ENCODE measurements around the gene COA3. TPM values are rescaled to one million over a fixed set of nuclear protein-coding genes. Genes with fewer than 3 reads are reported as not detected.
"Not testable (repeated sequence)": the region's sequence is repeated elsewhere in the genome, so short reads cannot be mapped to it uniquely, and the experiment has no call there.

Gene COA3
- total RNA-seq, 1 experiment from 2014 or later = 74.2 TPM

- H2AK5ac ChIP-seq (ENCODE audit: insufficient read length, low read length); H3K27me3 ChIP-seq (ENCODE audit: insufficient read depth, low read length); H3K79me2 ChIP-seq (ENCODE audit: insufficient read depth, low read length); DNase-seq; H3K9me3 ChIP-seq (ENCODE audit: control insufficient read depth, low read depth, low read length); H3K27ac Mint-ChIP-seq; H3K23ac ChIP-seq (ENCODE audit: insufficient read length, low read depth, low read length); H4K20me1 ChIP-seq (ENCODE audit: control insufficient read depth, insufficient read depth, insufficient read length); H3K23me2 ChIP-seq (ENCODE audit: insufficient read length, low read depth, low read length, poor library complexity, severe bottlenecking); H2BK120ac ChIP-seq (ENCODE audit: low read depth, low read length, poor library complexity, severe bottlenecking); H3T11ph ChIP-seq (ENCODE audit: low read length); H3K14ac ChIP-seq (ENCODE audit: insufficient read depth, low read length); H3K9me3 Mint-ChIP-seq; H3K4me3 Mint-ChIP-seq; H4K91ac ChIP-seq (ENCODE audit: insufficient read length, low read depth, low read length); H2BK20ac ChIP-seq (ENCODE audit: low read depth, low read length, poor library complexity, severe bottlenecking); H3K9ac ChIP-seq (ENCODE audit: extremely low read depth, insufficient read length, low read length); H3K4ac ChIP-seq (ENCODE audit: low read depth, low read length); H3K36me3 Mint-ChIP-seq (ENCODE audit: insufficient read depth in 1 of 3, low read depth in 3 of 3); H3K18ac ChIP-seq (ENCODE audit: insufficient read length, low read depth, low read length); H3K4me1 ChIP-seq (ENCODE audit: insufficient read depth, low read length); H3K56ac ChIP-seq (ENCODE audit: insufficient read length, low read depth, low read length); H4K8ac ChIP-seq (replicated peaks; ENCODE audit: insufficient read length, low read depth, low read length); H2BK12ac ChIP-seq (ENCODE audit: insufficient read length, low read depth, low read length); H2BK5ac ChIP-seq (ENCODE audit: insufficient read length, low read length); H2AFZ ChIP-seq (ENCODE audit: low read length); H3K4me1 Mint-ChIP-seq; H3K27ac ChIP-seq (ENCODE audit: insufficient read length, low read depth, low read length); H3K79me1 ChIP-seq (ENCODE audit: insufficient read depth, low read depth, low read length, poor library complexity, severe bottlenecking); H4K5ac ChIP-seq (ENCODE audit: insufficient read length, low read depth, low read length); H3K4me2 ChIP-seq (ENCODE audit: insufficient read depth, insufficient read length, low read length); H2BK15ac ChIP-seq (ENCODE audit: low read depth, low read length): not testable (repeated sequence)
- no CpG with 5 or more reads among the region's 9 CpGs for WGBS (ENCODE audit: extremely low coverage, insufficient read length, low lambda C conversion rate)
- peaks cover 11% of the 10 kb centered on the region for H3K27me3 Mint-ChIP-seq (ENCODE audit: low read depth)
These were observed 30.5 kb downstream of the COA3 start for GRCh38 chr17:42768006-42768405.

Measured in H9 (cell line).